K562 (cell line): ENCODE results near the gene EFCAB12. TPM values are rescaled to one million over a fixed set of nuclear protein-coding genes. Genes with fewer than 3 reads are reported as not detected.
A peak's percentile ranks its signal among the peaks of the same experiment; 100 is the strongest.

ENCODE experiments used
- ATAC-seq: fragments of 200-7000 bp; cut with Tn5 transposase; 3 replicates; pipeline ENCODE4 v1.9.1; 2020; ENCODE audit warnings: moderate library complexity
- BruUV-seq: library from RNA; stranded (reverse); fragments of 400-500 nt; replicated peaks from 2 replicates; lab custom pipeline; 2021; lab: Mats Ljungman, UMichigan
- CTCF ChIA-PET: fragments of 300-600 bp; formaldehyde crosslinking; extraction: SDS; loops from one replicate; lab custom pipeline; 2021; ENCODE audit warnings: low intra/inter-chr PET ratio; lab: Yijun Ruan, JAX
- POLR2A ChIA-PET: fragments of 300-600, 350-650 bp; sonication (Branson Sonifier 250); formaldehyde crosslinking; extraction: SDS; loops from one replicate; lab custom pipeline; 2021; ENCODE audit warnings: antibody characterized with exemption, inconsistent platforms; lab: Yijun Ruan, JAX
- DNase-seq, 4 experiments: peaks; one replicate each; pipeline versions ENCODE4 v3.0.0 to v3.0.0-alpha.2; 2011 to 2018; ENCODE audit warnings: low spot score in 3 of 4, mixed read lengths in 3 of 4; ENCODE audit errors: extremely low read depth in 1 of 4
- FAIRE-seq: peaks from 2 replicates; lab custom pipeline; 2011; peaks lifted over from hg19 to GRCh38; lab: Jason Lieb, UNC
- H2AFZ ChIP-seq: 2 replicates; pipeline ENCODE4 v1.6.0; 2011; ENCODE audit warnings: low read depth, low read length, control low read depth, inconsistent platforms
- H3K27ac ChIP-seq: fragments of 200-600 bp; 3 replicates; pipeline ENCODE4 v1.8.0; 2011; ENCODE audit warnings: low read depth, mild to moderate bottlenecking, control low read depth, inconsistent platforms, low read length, moderate library complexity, mixed read lengths; ENCODE audit errors: extremely low read depth
- H3K27me3 ChIP-seq, 2 experiments: fragments of 300-600 bp in 1 of 2; 2 replicates in 1 of 2; 3 replicates in 1 of 2; pipeline versions ENCODE4 v1.6.0 to v1.8.0; 2011; ENCODE audit warnings: inconsistent platforms in 2 of 2, low read length in 2 of 2, mild to moderate bottlenecking in 1 of 2, mixed read lengths in 1 of 2, moderate library complexity in 1 of 2; ENCODE audit not compliant: control insufficient read depth in 2 of 2, insufficient read depth in 2 of 2
- H3K36me3 ChIP-seq: fragments of 300-600 bp; 3 replicates; pipeline ENCODE4 v1.8.0; 2011; ENCODE audit warnings: mild to moderate bottlenecking, low read length, inconsistent platforms; ENCODE audit not compliant: control insufficient read depth, insufficient read depth
- H3K4me1 ChIP-seq, 2 experiments: fragments of 200-600 bp in 1 of 2; replicated peaks in 1 of 2; 2 replicates in 1 of 2; 3 replicates in 1 of 2; pipeline versions ENCODE4 v1.5.1 to v1.8.0; 2011; ENCODE audit warnings: inconsistent platforms in 2 of 2, low read length in 2 of 2, mild to moderate bottlenecking in 1 of 2, mixed read lengths in 1 of 2, moderate library complexity in 1 of 2; ENCODE audit not compliant: control insufficient read depth in 2 of 2, insufficient read depth in 2 of 2
- H3K4me2 ChIP-seq: 2 replicates; pipeline ENCODE4 v1.6.1; 2011; ENCODE audit warnings: low read length, control low read depth, inconsistent platforms, mixed read lengths; ENCODE audit not compliant: insufficient read depth
- H3K4me3 ChIP-seq: fragments of 200-600 bp; sonication (generic), shearing (Covaris generic); 2 replicates; pipeline ENCODE4 v1.5.1; 2016; ENCODE audit warnings: control low read depth, inconsistent platforms
- H3K79me2 ChIP-seq: fragments of 200-600 bp; 3 replicates; pipeline ENCODE4 v1.8.0; 2011; ENCODE audit warnings: low read length, inconsistent platforms; ENCODE audit not compliant: control insufficient read depth, insufficient read depth
- H3K9ac ChIP-seq, 2 experiments: 2 replicates each; pipeline versions ENCODE4 v1.6.0 to v1.6.1; 2011; ENCODE audit warnings: low read depth in 2 of 2, low read length in 2 of 2, control low read depth in 1 of 2, inconsistent platforms in 1 of 2, mild to moderate bottlenecking in 1 of 2, mixed read lengths in 1 of 2; ENCODE audit not compliant: insufficient read depth in 1 of 2
- H3K9me1 ChIP-seq: one replicate; pipeline ENCODE4 v1.6.0; 2011; ENCODE audit warnings: inconsistent platforms, mild to moderate bottlenecking, low read length, moderate library complexity; ENCODE audit not compliant: control insufficient read depth, insufficient read depth
- H3K9me3 ChIP-seq: replicated peaks from 2 replicates; pipeline ENCODE4 v1.5.1; 2011; ENCODE audit warnings: low read depth, low read length, inconsistent platforms; ENCODE audit not compliant: control insufficient read depth, insufficient read depth
- H4K20me1 ChIP-seq: replicated peaks from 2 replicates; pipeline ENCODE4 v1.6.1; 2011; ENCODE audit warnings: low read length, inconsistent platforms, mixed read lengths; ENCODE audit not compliant: control insufficient read depth, insufficient read depth
- CREB3L1 ChIP-seq: fragments of 450-650 bp; IDR thresholded peaks from 2 replicates; pipeline ENCODE4 v1.6.1; 2014; ENCODE audit warnings: low read depth, mild to moderate bottlenecking, moderate library complexity, borderline replicate concordance
- GATA2 ChIP-seq: sonication (generic); formaldehyde crosslinking; IDR thresholded peaks from 2 replicates; pipeline ENCODE4 v1.4.0; 2020; ENCODE audit warnings: mild to moderate bottlenecking, missing genetic modification reagents
- HNRNPL ChIP-seq: fragments of 200-400 bp; formaldehyde crosslinking; IDR thresholded peaks from 2 replicates; pipeline ENCODE4 v1.6.1; 2017; ENCODE audit warnings: low read depth, mild to moderate bottlenecking, low read length
- L3MBTL2 ChIP-seq: fragments of 450-650 bp; IDR thresholded peaks from 2 replicates; pipeline ENCODE4 v1.6.1; 2016; ENCODE audit warnings: mild to moderate bottlenecking, moderate library complexity
- MTF1 ChIP-seq: fragments of 250-450 bp; sonication (Bioruptor Pico); IDR thresholded peaks from 2 replicates; pipeline ENCODE4 v1.9.0; 2021; ENCODE audit warnings: moderate library complexity, mild to moderate bottlenecking, inconsistent platforms, borderline replicate concordance
- SPI1 ChIP-seq: IDR thresholded peaks from 2 replicates; pipeline ENCODE4 v1.6.1; 2011; ENCODE audit warnings: low read depth, low read length, control low read depth, borderline replicate concordance
- TSHZ1 ChIP-seq: fragments of 250-450 bp; sonication (Bioruptor Pico); IDR thresholded peaks from 2 replicates; pipeline ENCODE4 v1.4.0; 2020; ENCODE audit warnings: mild to moderate bottlenecking, moderate library complexity
- ZNF592 ChIP-seq: fragments of 450-650 bp; IDR thresholded peaks from 2 replicates; pipeline ENCODE4 v1.6.1; 2017; ENCODE audit warnings: antibody characterized with exemption, mild to moderate bottlenecking
- WGBS: fragments of 100-300 bp; shearing (Covaris generic); methylation state at CpG from one replicate; pipeline ENCODE4 v1.1.6; 2016; ENCODE audit warnings: low coverage, mixed read lengths; ENCODE audit not compliant: insufficient coverage; ENCODE audit errors: missing lambda C conversion rate; 5-methylcytosine and 5-hydroxymethylcytosine counted together
- in situ Hi-C: fragments of 300-500 bp; cut with MboI; formaldehyde crosslinking; loops from 4 replicates; pipeline ENCODE4 v1.15.0; 2018; ENCODE audit warnings: inconsistent platforms, mixed read lengths
- intact Hi-C: fragments of 100-400 bp; cut with micrococcal nuclease; formaldehyde crosslinking; loops from 2 replicates; pipeline ENCODE4 v1.14.2; 2022
- polyA plus RNA-seq, 8 experiments: library from polyadenylated mRNA; depleted of rRNA in 4 of 8; stranded (reverse) in 5 of 8; unstranded in 3 of 8; fragments of >200 nt; fragmentation: Nextera tagmentation in 2 of 8; fragmentation: Illumina TruSeq in 1 of 8; extraction: Ambion mirVana in 2 of 8; extraction: Trizol in 1 of 8; gene quantifications; 2 replicates each; pipeline versions ENCODE4 v1.2.1 to v1.2.3, GENCODE V29; 2011 to 2014; ENCODE audit warnings: inconsistent platforms in 1 of 8, missing spikeins in 1 of 8
- total RNA-seq, 7 experiments: library from RNA; depleted of rRNA in 6 of 7; stranded (reverse); fragments of >200 nt in 6 of 7; fragmentation: Illumina TruSeq in 2 of 7; extraction: Trizol in 2 of 7; gene quantifications; 2 replicates each; pipeline versions ENCODE4 v1.2.1 to v1.2.3, GENCODE V29; 2011 to 2021; ENCODE audit warnings: low replicate concordance in 1 of 7

The EFCAB12 gene
- total and polyA plus RNA-seq, 9 of the 15 experiments (the other 6 are each of a cell fraction or from before 2014, with no cell fraction given): 0.08 to 0.95 (median 0.56) TPM; not detected in 1

DNA sequence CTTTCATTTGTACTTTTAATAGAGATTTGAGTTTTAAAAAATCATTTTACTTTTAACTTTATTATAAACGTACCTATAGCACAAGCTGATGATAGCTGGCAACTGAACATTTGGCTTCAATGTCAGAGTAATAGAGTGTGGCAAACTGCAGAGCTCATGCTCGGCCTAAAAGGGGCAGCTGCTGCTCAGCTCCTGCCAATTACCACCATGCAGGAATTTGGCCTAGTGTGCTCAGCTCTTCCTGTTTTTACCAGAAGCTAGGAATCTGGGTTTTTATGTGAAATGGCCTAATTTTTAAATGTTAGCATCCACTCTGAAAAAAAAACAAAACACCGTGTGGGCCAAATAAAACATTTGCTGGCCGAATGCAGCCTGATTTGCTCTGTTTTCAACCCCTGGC, 13.3 kb upstream of the EFCAB12 start:
- Histone ChIP-seq H3K36me3 (peaks cover 14% of the 10 kb centered on the region; the same call in 1 of the 3 replicates), H3K9ac (peak overlapping the region; percentile 70 to 80; a peak in 3 of 4 replicates), H2AFZ (no peak overlapping the region), H4K20me1 (no peaks in the 10 kb centered on the region), H3K4me2 (peak overlapping the region; percentile 79), H3K4me3 (no peak overlapping the region), H3K9me3 (no peaks in the 10 kb centered on the region), H3K4me1 (peaks cover 7 to 43% of the 10 kb centered on the region in 2 experiments), H3K27ac (peak overlapping the region; percentile 94; the same call in 2 of the 3 replicates), H3K9me1 (no peaks in the 10 kb centered on the region), H3K27me3 (no peaks in the 10 kb centered on the region), H3K79me2 (peaks cover 72% of the 10 kb centered on the region)
- TF ChIP-seq TSHZ1 (no peak), HNRNPL (no peak), SPI1 (peak; percentile 44; the same call in 1 of the 2 replicates), L3MBTL2 (0 out of 2 replicates have a peak, but pooled peaks have one; percentile 14), CREB3L1 (no peak), ZNF592 (0 out of 2 replicates have a peak, but pooled peaks have one; percentile 42), MTF1 (CRISPR knock-in tag) (no peak), GATA2 (CRISPR knock-in tag) (no peak)
- ChIA-PET POLR2A (interaction anchor here (3.9 to 5.3 kb wide), 3 partner anchors 14 to 28 kb away, joined by 14 to 67 read pairs (median 16); partner anchors contain the start of gene EFCAB12), CTCF (no interaction called here)
- ATAC-seq (no peak), DNase-seq (no peak), FAIRE-seq (no peak)
- 34% methylated on average over 4 of the region's 4 CpGs for WGBS
- BruUV-seq: no TSS peak
- intact Hi-C loops: loop anchor here (5.0 to 10.0 kb wide), 2 partner anchors 41 to 1413 kb away; no protein-coding TSS in a partner anchor
- in situ Hi-C loops: no loop called here
